AML-193 (cell line): ENCODE data around the gene EFCAB8.

Experiments used
- DNase-seq, 2 experiments: peaks; one replicate each; lab custom pipeline; 2025; lab: John Stamatoyannopoulos, UW

The EFCAB8 gene, protein sequence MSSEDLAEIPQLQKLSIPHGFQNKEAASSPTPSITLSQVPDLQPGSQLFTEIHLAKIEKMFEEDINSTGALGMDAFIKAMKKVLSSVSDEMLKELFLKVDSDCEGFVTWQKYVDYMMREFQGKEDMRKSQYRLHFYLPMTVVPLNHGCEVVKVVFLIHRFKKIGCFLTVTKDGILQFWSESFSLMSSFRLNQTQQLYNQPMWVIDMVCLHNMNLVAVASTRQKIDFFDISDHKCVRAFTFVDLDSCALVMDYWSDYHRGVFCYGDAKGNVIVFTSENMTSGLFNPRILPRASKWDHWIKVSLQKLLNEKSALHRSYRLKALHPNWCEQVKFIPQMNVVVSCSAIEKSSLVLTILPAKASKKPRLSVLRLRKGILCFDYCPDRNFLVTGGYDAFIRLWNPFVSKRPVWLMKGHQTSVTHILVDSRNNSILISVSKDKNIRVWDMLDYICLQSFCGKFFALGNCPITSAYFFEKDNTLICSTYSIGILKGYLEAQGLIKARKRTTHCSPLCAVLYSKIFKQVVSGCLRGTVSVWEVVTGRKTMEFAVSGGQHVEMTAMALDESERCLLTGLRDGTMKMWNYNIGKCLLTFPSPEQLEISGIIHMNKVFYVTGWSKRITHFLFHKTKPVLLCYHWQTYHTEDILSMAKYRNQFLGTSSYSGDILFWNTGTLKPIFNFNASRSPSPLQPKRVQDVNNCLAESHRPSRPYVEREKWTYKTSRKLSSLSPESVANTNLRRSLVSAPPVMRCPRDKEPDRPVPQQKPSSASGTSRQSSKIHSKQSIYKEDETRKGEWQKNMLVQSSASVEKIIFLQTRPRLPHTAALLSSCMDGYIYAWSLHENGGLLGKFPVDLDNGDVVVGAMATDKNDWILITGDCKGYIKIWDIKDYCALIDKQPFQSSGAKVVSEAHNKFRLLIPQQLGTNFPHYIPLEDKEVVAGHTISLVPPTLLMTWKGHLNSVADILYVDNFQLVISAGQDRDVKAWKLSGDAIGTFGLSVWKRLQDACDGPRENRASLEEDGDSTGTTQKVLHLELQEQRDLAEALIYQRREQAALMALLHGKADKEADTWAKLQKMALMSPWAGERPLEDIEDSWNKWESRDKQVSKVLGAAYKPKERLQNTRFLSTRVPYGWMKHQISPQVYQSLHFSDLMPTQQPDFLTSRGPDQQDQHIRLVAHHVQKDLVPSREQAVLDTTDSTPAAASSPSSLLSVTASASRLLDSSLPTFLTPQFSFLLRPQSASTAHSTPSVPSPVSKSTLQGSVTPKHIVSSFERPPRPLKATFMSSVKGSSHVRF

GRCh38 chr20:32858701-32859372 lies at the start of gene EFCAB8:
TSS of gene EFCAB8 (plus strand) at chr20:32858923. CDS start at chr20:32863793, 4,870 bp downstream.
- DNase-seq, result no peak

GRCh38 chr20:32809907-32810306 lies 48.8 kb upstream of the EFCAB8 start:
- DNase-seq, result no peak

- DNase-seq, result no peak
Measured at GRCh38 chr20:32810941-32811340, 47.8 kb upstream of the EFCAB8 start.

GRCh38 chr20:32811886-32812285 lies 46.8 kb upstream of the EFCAB8 start:
- no peak for DNase-seq

- DNase-seq, result peak in 1 of 2 experiments; percentile 50
Measured at GRCh38 chr20:32819992-32820697, 38.6 kb upstream of the EFCAB8 start.

DNA sequence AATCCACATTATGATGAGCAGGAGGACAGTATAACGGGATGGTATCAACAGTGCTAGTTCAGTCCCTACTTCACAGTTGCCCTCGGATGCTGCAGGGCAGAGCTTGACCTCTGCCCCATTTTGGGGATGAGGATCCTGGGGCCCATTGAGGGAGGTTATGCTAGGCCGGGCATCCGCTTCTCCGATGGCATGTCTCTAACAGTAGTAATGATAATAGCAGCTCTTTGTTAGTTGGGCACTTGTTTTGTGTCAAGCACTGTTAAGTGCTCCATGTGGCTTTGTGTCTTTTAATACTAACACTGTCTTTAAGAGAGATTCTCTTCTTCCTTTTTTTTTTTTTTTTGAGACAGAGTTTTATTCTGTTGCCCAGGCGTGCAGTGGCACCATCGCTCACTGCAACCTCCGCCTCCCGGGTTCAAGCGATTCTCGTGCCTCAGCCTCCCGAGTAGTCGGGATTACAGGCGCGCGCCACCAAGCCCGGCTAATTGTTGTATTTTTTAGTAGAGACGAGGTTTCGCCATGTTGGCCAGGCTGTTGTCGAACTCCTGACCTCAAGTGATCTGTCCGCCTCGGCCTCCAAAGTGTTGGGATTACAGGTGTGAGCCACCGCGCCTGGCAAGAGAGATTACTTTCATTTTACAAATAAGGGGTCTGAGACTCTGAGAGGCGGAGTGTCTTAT lies 37.9 kb upstream of the EFCAB8 start:
- peak in 1 of 2 experiments; percentile 11 for DNase-seq

DNA sequence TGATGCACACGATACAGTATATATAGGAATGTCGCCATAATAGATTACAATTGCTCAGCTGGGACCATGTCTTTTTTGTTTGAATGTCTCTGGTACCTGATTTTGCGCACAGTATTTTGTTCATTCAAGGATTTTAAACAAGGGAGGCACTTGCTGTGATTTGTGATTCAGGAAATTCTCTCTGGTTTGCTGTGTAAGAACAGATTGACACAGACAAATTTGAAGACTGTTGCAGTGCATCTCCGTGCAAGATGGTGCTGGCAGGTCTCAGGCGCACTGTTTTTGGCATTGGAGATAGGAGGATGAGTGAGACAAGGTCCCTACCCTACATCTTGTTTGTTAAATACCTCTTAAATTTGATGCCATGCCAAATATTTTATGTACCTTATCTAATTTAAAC lies 36.5 kb upstream of the EFCAB8 start:
- DNase-seq, result no peak

GRCh38 chr20:32823078-32823477 lies 35.6 kb upstream of the EFCAB8 start:
- peak; percentile 60 to 63 for DNase-seq

- DNase-seq, result peak in 1 of 2 experiments; percentile 23
Measured at GRCh38 chr20:32823737-32824588, 34.8 kb upstream of the EFCAB8 start.

- no peak for DNase-seq
Measured at GRCh38 chr20:32828029-32828680, 30.6 kb upstream of the EFCAB8 start.

DNA sequence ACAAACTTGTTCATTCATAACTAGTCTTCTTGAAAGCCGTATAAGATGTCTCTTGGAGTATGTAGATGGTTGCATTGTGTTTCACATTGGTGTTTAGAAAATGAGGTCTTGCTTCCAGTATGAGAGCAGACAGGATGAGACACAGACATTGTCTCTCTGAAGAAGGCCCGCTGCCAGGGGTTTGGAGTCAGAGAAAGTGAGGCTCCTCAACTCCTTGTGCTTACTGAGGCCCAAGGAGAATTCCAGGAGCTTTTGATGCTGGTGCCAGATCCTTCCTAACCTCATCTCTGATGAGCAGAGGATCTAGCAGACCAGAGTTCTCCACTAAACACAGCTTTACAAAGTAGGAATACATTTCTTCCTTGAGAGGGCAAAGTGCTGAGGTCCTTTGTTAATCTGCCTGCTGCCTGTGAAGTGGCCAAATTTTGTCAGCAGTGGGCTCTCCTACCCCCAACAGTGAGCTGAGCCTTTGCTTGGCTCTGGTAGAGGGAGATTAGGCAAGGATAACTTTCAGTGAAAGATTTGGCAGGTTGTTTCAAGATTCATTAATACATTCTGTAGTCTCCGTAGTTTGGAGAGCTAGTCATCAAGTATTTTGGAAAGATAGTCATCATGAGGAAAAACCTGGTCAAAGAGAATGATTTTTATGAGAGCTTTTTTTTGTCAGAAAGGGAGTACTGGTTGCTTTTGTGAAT lies 29.3 kb upstream of the EFCAB8 start:
- DNase-seq, result no peak

GRCh38 chr20:32830437-32830836 lies 28.3 kb upstream of the EFCAB8 start:
- peak; percentile 80 to 85 for DNase-seq

- no peak for DNase-seq
Measured at GRCh38 chr20:32831982-32832381, 26.7 kb upstream of the EFCAB8 start.

GRCh38 chr20:32832664-32833063 lies 26.1 kb upstream of the EFCAB8 start:
- DNase-seq, result no peak

- DNase-seq, result no peak
Measured at GRCh38 chr20:32834972-32835371, 23.8 kb upstream of the EFCAB8 start.

DNA sequence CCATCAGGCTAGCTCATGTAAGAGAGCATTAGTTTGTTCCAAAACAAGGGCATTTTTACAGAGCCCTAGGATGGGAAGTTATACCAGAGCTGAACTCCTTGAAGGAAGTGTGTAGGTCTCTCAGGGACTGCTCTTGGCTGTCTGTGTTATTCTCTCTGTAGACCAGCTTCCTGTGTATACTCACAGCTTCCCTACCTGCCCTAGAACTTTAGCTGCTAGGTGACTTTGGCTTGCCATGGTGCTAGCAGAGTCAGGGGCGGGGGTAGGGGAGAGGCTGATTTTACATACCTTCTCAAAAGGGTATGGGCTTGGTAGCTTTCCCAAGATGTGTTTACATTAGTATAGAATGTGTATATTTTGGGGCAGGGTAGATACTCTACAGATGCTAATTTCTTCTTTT lies 21.6 kb upstream of the EFCAB8 start:
- DNase-seq, result no peak

GRCh38 chr20:32839227-32839981 lies 19.3 kb upstream of the EFCAB8 start:
- DNase-seq, result no peak

- no peak for DNase-seq
Measured at GRCh38 chr20:32839982-32840285, 18.8 kb upstream of the EFCAB8 start.
